HG03457 (cell line): ENCODE data around the gene EDARADD.

Experiments
- ATAC-seq: cut with Tn5 transposase; IDR thresholded peaks from one replicate; pipeline ENCODE4 v1.9.1; 2021; ENCODE audit warnings: moderate number of reproducible peaks; ENCODE audit not compliant: unreplicated experiment

Gene EDARADD

DNA sequence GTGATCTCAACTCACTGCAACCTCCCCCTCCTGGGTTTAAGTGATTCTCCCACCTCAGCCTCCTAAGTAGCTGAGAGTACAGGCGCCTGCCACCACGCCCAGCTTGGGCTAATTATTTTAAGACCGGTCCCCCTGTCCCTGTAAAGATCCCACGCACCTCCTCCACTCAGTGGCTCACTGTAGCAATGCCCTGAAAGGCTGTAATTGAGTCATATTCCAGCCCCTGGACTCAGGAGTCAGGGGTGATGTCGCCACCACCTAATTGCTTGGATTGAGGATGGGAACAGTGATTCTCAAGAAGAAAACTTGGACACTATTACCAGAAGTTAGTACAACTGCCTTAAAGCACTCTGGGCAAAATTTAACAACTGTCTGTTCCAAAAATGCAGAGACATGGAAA lies 3.1 kb upstream of the EDARADD start:
- ATAC-seq = no peak

DNA sequence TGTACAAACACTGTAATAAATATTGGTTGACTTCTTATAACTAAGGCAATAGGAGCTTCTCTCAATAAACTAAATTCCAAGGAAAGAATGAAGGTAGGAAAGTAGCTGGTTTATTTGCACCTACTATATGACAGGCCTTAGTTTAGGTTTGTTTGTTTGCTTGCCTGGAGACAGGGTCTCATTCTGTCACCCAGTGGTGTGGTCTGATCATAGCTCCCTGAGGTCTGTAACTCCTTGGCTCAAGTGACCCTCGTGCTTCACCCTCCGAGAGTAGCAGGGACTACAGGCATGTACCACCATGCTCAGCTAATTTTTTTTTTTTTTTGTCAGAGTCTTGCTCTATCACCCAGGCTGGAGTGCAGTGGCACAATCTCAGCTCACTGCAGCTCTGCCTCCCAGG lies 1.9 kb upstream of the EDARADD start:
- no peak for ATAC-seq

DNA sequence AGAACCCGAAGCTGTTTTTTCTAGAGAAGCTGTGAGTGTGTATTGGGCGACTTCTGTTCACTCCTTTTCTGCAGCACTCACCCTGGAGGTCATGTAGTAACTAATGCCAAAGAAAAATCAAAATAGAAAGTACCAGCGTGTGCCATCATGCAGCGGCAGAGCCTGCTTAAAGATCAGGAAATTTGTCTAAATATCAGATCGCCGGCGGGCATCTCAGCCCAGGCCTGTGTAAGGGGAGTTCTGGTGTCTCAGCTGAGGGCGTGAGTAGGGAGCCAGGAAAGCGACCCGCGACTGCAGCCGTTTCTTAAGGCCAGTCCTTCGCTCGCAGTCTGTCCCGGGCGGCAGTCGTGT lies 768 bp downstream of the EDARADD start:
- no peak for ATAC-seq

DNA sequence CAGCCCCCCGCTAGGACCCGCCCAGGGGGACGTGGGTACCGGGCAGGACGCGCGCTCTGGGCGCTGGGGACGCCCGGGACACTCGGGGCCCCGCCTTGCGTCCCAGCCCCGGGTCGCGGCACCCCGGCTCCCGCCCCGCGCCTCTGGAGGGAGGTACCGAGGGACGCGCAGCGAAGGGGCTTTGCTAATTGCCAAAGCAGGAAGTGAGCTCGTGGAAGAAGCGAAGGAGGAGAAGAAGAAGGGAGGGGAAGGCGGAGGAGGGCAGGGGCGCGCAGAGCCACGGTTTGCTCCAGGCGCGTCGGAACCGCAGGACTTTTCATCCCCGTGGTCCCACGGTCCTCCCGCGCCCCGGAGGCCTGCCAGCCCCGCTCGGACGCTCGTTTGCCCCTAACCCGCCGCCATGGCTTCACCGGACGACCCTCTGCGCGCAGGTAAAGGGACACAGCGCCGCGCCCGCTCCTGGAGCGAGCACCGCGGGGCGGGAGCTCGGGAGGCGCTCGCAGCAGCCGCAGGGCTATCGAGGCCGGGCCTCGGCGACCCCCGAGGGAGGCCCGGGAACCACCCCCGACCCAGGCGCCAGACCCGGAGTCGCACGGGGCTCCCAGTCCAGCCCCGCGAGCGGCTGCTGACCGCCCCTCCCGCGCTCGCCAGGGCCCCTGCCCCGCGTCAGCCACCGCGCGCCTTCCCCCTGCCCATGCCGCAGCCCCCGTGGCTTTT lies 1.3 kb downstream of the EDARADD start:
- peak; percentile 74 for ATAC-seq

DNA sequence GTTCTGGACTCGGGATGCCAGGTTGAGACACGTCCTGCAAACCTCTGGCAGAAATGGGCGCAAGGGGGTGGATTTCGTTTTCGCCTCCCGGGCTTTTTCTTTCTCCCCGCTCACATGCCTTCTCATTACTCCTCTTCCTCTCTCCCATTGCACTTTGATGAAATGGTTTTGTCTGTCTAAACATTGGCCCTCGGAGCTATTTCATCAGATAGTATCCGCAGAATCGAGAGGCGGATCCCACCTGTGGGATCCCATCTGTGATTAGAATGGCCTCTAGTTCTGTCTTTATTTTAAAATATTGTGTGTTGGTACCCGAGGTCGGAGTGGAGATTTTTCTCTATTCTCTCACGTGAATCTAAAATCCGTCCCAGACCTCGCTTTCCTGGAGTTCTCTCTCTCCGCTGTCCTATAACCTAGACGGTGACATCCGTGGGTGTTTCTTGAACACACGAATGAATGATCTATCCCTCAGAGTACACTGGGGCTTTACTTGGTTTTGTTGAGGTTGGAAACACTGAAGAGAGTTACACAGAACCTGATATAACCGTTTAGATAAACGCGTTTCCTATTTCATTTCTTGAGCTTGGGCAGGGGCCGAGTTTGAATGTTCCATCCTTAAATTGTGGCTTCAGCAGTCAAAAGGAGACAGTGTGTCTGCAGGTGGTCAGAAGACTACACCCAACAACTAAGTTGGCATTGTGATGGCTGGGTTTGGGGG lies 2.0 kb downstream of the EDARADD start:
- no peak for ATAC-seq

DNA sequence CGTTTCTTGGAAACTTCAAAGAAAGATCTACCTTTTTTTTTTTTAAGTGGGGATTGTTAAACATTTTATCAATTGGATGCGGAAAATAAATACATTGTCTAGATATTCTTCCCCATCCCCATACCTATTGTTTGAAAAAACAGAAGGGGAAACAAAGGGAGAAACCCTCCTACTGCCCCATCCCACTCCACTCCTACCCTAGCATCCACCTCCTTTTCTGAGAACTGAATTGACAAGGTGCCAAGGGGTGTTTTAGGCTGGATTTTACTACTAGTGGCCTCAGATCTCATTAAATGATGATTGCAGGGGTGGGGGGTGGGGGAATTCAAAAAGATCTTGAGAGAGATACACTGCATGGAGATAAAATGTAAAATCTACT lies 2.6 kb downstream of the EDARADD start:
- no peak for ATAC-seq

DNA sequence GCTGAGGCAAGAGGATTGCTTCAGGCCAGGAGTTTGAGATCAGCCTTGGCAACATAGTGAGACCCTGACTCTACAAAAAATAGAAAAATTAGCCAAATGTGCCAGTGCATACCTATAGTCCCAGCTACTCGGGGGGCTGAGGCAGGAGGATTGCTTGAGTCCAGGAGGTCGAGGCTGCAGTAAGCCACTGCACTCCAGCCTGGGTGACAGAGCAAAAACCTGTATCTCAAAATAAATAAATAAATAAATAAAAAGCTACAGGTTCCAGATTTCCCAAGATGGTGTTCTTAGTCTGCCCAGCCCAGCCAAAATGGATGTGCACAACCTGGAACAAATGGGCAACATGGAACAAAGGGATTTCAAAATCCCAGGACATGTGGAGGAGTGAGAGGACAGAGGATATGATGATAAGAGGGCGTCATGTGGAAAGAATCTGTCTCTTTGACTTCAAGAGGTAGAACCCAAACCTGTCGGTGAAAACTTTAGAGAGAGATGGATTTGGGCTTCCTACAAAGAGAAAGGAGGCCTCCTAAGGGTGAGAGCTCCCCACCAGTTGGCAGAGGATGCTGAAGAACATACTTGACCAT lies 3.2 kb downstream of the EDARADD start:
- ATAC-seq = no peak

DNA sequence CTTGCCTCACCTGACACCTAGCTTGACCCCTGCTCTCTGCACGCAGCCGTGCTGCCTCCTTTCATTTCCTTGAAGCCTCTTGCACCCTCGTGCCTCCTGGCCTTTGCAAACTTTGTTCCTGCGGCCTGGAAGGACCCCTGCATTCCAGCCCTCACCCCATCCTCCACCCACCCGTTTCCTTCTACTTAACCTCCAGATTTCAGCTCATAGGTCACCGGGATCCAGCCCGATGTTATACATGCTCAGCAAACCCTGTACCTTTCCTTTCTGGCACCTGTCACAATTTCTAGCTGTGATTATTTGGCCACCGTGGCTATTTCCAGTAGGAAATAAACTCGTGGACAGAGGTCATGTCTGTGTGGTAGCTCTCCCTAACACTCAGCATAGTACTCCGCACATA lies 4.5 kb downstream of the EDARADD start:
- no peak for ATAC-seq

DNA sequence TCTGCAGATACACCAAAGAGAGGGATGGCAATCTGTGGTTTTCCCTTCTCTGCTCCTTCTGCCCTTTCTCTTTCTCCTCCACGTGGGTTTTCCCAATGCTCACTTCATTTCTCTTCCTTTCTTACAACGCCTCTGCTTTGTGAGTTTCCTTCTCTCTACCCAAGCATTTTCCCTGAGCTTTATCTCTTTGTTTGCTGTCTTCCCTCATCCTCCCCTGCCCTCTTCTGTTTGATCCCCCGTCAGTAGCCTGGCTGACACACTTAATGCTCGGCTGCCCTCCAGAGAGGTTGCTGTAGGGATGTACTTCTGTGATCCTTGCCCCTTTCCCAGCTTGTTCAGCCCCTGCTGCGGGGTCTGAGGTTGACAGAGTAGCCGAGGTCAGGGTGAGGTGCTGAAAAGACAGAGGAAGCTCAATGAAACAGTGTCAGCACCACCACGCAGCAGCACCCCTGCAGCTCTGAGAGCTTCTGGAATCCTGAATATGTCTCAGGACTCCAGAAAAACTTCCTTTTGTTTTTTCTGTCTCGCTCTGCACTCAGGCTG lies 6.0 kb downstream of the EDARADD start:
- ATAC-seq = no peak

DNA sequence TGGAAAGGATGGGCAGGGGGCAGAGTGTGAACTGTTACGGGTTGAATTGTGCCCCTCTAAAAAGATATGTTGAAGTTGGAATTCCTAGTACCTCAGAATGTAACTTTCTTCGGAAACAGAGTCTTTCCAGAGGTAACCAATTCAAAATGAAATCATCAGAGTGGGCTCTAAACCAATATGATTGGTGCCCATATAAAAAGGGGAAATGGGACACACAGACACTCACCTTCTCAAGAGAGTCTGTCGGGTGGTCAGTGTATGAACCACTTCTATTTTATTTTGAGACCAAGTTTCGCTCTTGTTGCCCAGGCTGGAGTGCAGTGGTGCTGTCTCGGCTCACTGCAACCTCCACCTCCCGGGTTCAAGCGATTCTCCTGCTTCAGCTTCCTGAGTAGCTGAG lies 7.6 kb downstream of the EDARADD start:
- no peak for ATAC-seq

DNA sequence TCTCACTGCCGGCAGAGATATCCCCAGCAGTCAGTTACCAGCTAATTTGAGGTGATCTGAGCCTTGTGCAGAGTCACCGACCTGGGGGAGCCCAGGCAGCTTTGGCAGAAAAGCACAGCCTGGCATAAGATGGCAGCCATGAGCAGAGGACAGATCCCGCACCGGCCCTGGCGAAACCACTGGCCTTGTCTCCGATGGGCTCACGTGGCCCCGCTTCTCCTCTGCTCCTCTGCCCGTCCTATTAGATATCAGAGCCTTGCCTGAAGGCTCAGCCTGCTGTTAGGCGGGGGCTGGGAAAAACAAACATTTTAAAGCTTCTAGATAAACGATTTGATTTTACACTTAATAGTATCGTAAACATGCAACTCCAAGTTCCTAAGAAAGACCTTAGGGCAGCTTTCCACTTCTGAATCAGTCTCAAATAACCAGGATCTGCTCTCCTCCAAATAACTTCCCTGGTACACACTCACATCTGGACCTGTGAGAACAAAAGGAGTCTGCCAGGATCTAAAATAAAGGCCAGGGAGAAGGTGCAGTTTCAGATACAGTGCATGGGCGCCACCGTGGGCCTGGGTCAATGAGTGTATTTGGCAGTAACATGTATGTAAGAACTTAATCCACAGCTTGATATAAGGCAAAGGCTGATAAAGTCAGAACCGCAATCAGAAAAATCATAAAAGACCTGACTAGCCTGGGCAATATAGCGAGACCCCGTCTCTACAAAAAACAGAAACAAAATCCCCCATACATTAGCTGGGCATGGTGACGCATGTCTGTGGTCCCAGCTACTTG lies 10.0 kb downstream of the EDARADD start:
- no peak for ATAC-seq

DNA sequence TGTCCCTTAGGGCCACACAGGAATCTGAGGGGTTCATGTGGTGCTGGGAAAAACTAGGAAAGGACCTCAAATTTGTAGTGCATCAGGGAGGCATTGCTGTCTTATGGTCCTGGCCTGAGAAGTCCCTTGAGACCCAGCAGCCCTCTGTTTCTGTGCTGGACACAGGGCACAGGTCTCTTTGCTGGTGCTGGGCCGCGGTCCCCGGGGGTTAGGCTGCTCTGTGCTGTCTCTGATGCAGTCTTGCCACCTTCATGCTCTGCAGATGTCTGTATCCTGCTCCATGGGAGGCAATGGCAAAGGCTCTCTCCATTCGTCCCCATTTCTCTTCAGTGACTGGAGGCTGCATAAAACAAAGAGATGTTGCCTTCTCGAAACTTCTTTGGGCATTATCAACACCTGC lies 13.0 kb downstream of the EDARADD start:
- ATAC-seq = no peak

DNA sequence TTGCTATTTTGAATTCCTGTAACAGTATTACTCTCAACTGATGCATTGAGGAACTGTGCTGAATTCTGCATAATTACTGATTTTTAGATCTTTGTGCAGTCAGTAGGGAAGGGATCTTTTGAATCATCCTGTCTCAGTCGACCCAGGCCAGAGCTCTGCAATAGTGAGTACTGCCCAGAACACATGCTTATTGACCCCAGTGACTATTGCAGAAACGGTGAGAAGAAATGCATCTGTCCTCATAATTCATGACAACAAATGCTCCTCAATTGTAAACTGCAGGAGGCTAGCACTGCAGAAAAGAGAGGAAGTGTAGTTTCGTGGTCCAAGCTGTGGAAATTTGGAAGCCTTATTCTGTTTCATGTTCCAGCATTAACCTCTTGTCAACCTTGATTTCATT lies 19.6 kb downstream of the EDARADD start:
- ATAC-seq = no peak

DNA sequence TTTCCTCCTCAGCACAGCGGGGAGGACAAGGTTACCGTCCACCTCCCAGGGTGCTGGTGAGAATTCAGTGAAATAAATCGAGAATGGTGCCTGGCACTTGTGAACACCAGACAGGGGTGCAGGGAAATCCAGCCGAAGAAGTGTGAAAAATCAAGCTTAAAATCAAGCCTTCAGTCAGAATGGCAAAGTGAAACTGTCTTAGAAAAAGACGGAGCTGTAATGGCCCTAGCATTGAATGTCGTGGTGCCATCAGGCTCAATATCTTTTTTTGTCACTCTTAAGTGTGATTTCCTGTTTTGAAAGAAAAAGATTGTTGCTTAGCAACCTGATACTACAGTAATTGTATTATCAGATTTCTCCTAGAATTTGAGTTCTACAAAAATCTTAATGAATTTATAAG lies 22.1 kb downstream of the EDARADD start:
- no peak for ATAC-seq

DNA sequence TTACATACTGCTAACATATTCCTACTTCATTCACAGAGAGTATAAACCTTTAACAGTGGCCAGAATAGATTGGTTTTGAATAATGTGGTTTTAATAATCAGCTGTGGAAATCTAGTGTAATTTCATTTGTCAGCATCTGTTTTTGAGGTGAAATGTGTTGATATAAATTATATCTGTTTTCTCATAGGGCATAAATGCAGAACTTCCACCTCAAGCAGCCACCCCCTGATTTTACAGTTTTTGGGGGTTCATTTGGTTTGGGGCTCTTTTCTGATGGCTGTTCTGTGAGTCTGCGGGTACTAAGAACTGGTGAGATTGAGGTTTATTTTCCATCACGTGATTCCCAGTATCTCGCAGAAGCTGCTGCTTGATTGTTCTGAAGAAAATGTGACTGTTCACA lies 23.2 kb downstream of the EDARADD start:
- ATAC-seq = no peak

DNA sequence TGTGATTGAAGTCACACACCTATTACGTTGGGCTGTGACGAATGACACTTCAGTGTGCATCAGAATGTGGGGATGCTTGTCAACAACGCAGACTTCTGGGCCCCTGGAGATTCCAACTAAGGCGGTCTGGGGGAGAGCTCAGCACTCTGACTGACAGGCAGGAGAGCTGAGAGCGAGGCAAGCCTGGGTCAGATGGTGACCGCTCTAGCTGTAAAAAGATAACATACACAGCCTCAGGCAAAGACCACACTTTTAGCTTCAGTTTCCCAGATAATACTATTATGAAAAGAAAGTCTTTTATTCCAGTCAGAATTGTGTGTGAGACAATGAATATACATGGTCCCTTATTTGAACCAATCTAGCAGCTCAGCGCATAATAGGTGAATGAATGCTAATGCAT lies 25.4 kb downstream of the EDARADD start:
- ATAC-seq = no peak

DNA sequence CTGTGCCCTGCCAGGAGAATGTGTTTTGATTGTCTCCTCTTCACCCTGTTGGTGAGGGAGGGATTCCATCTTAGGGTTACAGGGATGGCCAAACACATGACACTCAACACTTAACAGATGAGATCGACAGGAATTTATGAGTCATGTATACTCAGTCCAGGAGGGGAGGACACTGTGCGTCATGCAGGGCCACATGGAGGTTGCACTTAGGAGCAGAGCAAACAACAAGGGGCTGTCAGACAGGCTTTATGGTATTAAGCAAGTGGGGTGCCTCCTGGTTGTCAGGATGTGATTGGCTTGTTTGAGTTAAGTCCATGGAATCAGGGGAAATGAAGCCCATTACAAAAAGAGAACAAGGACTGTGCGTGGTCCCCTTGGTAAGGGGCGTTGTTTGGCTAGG lies 26.9 kb downstream of the EDARADD start:
- ATAC-seq = no peak

DNA sequence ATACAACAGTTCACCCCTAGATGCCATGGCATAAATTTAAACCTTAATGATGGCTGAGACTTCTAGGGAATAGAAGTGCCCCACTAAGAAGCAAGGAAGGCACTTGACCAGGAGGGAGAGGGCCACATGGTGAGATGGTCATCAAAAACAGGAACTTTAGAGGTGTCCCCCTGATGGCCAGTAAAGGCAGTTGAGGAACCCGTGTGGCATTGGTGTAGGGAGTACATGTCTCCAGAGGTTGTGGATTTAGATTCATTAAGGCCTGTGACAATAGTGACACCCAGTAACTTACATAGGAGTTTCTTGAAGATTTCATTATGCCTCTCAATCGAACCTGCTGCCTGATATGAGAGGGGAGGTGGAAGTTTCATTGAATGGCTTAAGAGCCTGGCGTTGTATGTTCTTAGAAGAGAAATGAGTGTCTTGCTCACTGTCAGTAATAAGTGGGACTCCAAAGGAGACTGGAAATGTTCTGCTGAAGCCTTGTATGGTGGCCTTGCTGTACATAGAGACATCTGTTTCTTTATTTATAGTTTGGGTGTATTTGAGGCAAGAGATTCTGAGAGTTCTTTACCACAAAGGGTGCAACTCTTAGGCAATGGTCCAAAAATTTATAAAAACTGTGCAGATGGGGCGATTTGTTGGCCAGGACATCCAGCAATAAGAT lies 27.9 kb downstream of the EDARADD start:
- ATAC-seq = no peak

DNA sequence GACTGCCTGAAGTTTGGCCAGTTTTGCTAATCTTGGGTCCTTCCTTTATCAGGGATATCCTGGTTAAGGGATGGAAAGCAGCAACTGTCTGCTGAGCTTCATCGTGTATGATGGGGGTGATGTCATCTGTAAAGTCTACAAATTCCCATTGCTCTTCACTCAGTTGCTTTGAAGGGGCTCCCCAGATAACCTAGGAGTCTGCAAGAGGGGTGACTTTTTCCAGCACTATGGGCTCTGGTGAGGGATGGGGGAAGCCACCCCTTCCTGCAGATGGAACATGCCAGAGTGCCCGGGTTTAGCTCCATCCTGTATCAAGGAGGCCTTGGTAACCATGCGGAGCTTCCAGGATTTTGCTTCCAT lies 28.4 kb downstream of the EDARADD start:
- ATAC-seq = no peak

DNA sequence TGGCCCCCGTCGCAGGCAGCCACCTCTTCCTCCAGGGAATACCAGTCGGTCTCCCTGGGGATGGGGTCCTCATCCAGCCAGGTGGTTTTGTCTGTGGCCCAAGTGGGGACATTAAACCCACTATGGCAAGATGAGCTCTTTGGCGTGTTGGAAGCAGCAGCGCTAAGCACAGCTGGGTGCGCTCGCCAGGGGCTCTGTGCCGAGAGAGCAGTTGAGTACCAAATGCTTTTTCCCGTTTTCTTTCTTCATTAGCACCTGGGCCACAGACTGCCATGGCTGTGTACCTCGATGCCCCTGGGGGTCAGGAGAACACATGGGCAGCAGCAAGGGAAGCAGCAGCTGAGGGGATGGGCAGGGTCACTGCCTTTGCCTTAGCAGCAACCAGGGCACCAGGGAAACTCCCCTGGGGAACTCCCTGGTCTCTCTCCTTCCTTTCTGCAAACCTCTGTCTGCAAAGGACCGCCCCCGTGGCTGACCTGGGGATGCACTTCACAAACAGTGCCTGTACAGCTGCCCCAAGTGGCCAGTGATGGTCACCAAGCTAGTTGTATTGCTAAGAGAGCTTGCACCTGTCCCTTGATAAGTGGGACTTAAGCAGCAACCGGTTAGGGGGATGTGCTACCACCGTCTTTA lies 31.1 kb downstream of the EDARADD start:
- peak; percentile 92 for ATAC-seq

DNA sequence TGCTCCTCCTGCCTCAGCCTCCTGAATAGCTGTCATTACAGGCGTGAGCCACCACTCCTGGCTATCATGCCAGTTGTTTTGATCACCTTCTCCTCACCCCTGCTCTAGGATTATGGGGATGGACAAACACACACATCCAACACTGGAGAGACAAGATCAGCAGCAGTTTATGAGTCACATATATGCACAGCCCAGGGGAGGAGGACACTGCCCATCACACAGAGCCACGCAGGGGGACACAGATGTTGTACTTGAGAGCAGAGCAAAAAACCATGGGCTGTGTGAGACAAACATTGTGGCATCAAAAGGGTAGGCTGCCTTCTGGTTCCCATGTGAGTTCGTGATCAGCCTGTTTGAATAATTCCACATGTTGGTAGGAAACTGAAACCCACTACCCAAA lies 32.1 kb downstream of the EDARADD start:
- no peak for ATAC-seq
